SK-N-SH treated with all-trans-retinoic acid at 6 μM for 48 hours (cell line): Measurements from ENCODE around the gene WSCD2.

Experiments
- ARNTL ChIP-seq: fragments of 450-650 bp; formaldehyde crosslinking; IDR thresholded peaks from 2 replicates; pipeline ENCODE4 v1.5.0; 2020; ENCODE audit warnings: low read depth, mild to moderate bottlenecking, moderate library complexity, borderline replicate concordance
- CSDC2 ChIP-seq: fragments of 250-450 bp; sonication (Bioruptor Pico); IDR thresholded peaks from 2 replicates; pipeline ENCODE4 v1.5.0; 2020; ENCODE audit warnings: mild to moderate bottlenecking, moderate library complexity
- ESRRG ChIP-seq: fragments of 250-450 bp; sonication (Bioruptor Pico); IDR thresholded peaks from 2 replicates; pipeline ENCODE4 v1.6.1; 2021; ENCODE audit warnings: mild to moderate bottlenecking
- GLIS3 ChIP-seq: fragments of 250-450 bp; sonication (Bioruptor Pico); IDR thresholded peaks from 2 replicates; pipeline ENCODE4 v1.5.0; 2020; ENCODE audit warnings: mild to moderate bottlenecking, moderate library complexity
- SNAI2 ChIP-seq: fragments of 250-450 bp; sonication (Bioruptor Pico); IDR thresholded peaks from 2 replicates; pipeline ENCODE4 v1.5.0; 2020; ENCODE audit warnings: mild to moderate bottlenecking, moderate library complexity
- TOX ChIP-seq: fragments of 250-450 bp; sonication (Bioruptor Pico); IDR thresholded peaks from 2 replicates; pipeline ENCODE4 v1.8.0; 2021; ENCODE audit warnings: mild to moderate bottlenecking, moderate library complexity, borderline replicate concordance
- ZFP3 ChIP-seq: fragments of 250-450 bp; sonication (Bioruptor Pico); IDR thresholded peaks from 2 replicates; pipeline ENCODE4 v1.5.0; 2020; ENCODE audit warnings: mild to moderate bottlenecking, moderate library complexity
- ZFP30 ChIP-seq: fragments of 450-650 bp; formaldehyde crosslinking; IDR thresholded peaks from 2 replicates; pipeline ENCODE4 v1.5.0; 2022; ENCODE audit warnings: mild to moderate bottlenecking, moderate library complexity
- ZNF565 ChIP-seq: fragments of 450-650 bp; formaldehyde crosslinking; conservative IDR thresholded peaks from 2 replicates; pipeline ENCODE4 v1.5.0; 2020; ENCODE audit warnings: low read depth, mild to moderate bottlenecking, moderate library complexity
- ZNF70 ChIP-seq: fragments of 450-650 bp; formaldehyde crosslinking; IDR thresholded peaks from 2 replicates; pipeline ENCODE4 v1.5.0; 2020; ENCODE audit warnings: mild to moderate bottlenecking, moderate library complexity
- TF ChIP-seq, protein P1 (sequence below): fragments of 250-450 bp; sonication (Bioruptor Pico); IDR thresholded peaks from 2 replicates; pipeline ENCODE4 v1.8.0; 2020; ENCODE audit warnings: mild to moderate bottlenecking, moderate library complexity, borderline replicate concordance
- TF ChIP-seq, protein P2 (sequence below): fragments of 250-450 bp; sonication (Bioruptor Pico); IDR thresholded peaks from 2 replicates; pipeline ENCODE4 v1.8.0; 2021; ENCODE audit warnings: low read depth, mild to moderate bottlenecking, moderate library complexity, borderline replicate concordance
- TF ChIP-seq, protein P3 (sequence below): fragments of 250-450 bp; sonication (Bioruptor Pico); IDR thresholded peaks from 2 replicates; pipeline ENCODE4 v1.5.1; 2020; ENCODE audit warnings: low read depth, mild to moderate bottlenecking, moderate library complexity
- TF ChIP-seq, protein P4 (sequence below): fragments of 250-450 bp; sonication (Bioruptor Pico); IDR thresholded peaks from 2 replicates; pipeline ENCODE4 v1.5.1; 2021; ENCODE audit warnings: mild to moderate bottlenecking, moderate library complexity

DNA sequence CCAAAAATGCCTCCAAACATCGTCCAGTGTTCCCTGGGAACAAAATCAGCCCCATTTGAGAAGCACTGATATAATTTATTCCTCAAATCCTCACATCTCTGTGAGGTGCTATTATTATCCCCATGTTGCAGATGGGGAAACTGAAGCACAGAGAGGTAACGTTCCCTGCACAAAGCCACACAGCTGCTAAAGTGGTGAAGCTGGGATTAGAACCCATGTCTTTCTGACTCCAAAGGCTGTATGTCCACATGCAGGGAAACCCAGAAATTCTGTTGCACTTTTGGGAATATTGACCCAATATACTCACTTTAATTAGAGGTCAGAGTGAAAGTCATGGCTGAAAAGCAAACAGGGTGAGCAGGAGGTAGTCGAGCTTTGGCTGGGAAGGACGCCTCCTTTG is 19.1 kb upstream of the WSCD2 start:
- TF ChIP-seq, protein P1, sequence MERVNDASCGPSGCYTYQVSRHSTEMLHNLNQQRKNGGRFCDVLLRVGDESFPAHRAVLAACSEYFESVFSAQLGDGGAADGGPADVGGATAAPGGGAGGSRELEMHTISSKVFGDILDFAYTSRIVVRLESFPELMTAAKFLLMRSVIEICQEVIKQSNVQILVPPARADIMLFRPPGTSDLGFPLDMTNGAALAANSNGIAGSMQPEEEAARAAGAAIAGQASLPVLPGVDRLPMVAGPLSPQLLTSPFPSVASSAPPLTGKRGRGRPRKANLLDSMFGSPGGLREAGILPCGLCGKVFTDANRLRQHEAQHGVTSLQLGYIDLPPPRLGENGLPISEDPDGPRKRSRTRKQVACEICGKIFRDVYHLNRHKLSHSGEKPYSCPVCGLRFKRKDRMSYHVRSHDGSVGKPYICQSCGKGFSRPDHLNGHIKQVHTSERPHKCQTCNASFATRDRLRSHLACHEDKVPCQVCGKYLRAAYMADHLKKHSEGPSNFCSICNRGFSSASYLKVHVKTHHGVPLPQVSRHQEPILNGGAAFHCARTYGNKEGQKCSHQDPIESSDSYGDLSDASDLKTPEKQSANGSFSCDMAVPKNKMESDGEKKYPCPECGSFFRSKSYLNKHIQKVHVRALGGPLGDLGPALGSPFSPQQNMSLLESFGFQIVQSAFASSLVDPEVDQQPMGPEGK (CRISPR knock-in tag), result no peak
- TF ChIP-seq CSDC2, result no peak
- TF ChIP-seq, protein P2, sequence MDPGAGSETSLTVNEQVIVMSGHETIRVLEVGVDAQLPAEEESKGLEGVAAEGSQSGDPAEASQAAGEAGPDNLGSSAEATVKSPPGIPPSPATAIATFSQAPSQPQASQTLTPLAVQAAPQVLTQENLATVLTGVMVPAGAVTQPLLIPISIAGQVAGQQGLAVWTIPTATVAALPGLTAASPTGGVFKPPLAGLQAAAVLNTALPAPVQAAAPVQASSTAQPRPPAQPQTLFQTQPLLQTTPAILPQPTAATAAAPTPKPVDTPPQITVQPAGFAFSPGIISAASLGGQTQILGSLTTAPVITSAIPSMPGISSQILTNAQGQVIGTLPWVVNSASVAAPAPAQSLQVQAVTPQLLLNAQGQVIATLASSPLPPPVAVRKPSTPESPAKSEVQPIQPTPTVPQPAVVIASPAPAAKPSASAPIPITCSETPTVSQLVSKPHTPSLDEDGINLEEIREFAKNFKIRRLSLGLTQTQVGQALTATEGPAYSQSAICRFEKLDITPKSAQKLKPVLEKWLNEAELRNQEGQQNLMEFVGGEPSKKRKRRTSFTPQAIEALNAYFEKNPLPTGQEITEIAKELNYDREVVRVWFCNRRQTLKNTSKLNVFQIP (CRISPR knock-in tag), result no peak
- TF ChIP-seq TOX (CRISPR knock-in tag), result no peak
- TF ChIP-seq ZNF565, result no peak
- TF ChIP-seq ESRRG (CRISPR knock-in tag), result no peak
- TF ChIP-seq ZFP30 (CRISPR knock-in tag), result no peak
- TF ChIP-seq ARNTL (CRISPR knock-in tag), result no peak
- TF ChIP-seq SNAI2 (CRISPR knock-in tag), result no peak
- no peak for TF ChIP-seq ZNF70 (CRISPR knock-in tag)
- no peak for TF ChIP-seq GLIS3 (CRISPR knock-in tag)
- TF ChIP-seq, protein P3, sequence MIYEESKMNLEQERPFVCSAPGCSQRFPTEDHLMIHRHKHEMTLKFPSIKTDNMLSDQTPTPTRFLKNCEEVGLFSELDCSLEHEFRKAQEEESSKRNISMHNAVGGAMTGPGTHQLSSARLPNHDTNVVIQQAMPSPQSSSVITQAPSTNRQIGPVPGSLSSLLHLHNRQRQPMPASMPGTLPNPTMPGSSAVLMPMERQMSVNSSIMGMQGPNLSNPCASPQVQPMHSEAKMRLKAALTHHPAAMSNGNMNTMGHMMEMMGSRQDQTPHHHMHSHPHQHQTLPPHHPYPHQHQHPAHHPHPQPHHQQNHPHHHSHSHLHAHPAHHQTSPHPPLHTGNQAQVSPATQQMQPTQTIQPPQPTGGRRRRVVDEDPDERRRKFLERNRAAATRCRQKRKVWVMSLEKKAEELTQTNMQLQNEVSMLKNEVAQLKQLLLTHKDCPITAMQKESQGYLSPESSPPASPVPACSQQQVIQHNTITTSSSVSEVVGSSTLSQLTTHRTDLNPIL (CRISPR knock-in tag), result no peak
- TF ChIP-seq ZFP3, result no peak
- TF ChIP-seq, protein P4, sequence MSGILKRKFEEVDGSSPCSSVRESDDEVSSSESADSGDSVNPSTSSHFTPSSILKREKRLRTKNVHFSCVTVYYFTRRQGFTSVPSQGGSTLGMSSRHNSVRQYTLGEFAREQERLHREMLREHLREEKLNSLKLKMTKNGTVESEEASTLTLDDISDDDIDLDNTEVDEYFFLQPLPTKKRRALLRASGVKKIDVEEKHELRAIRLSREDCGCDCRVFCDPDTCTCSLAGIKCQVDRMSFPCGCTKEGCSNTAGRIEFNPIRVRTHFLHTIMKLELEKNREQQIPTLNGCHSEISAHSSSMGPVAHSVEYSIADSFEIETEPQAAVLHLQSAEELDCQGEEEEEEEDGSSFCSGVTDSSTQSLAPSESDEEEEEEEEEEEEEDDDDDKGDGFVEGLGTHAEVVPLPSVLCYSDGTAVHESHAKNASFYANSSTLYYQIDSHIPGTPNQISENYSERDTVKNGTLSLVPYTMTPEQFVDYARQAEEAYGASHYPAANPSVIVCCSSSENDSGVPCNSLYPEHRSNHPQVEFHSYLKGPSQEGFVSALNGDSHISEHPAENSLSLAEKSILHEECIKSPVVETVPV (CRISPR knock-in tag), result no peak
